ENCODE data around the gene APEH.
A peak's percentile ranks its signal among the peaks of the same experiment; 100 is the strongest.

APEH gene

GRCh38 chr3:49721896-49722781 lies 48.0 kb downstream of the APEH start:
- Histone ChIP-seq H3K36me3 (peaks cover 50% of the 10 kb centered on the region), H3K4me3 (ENCODE audit: low read depth in 1 of 2, low read length in 1 of 2) (no peak overlapping the region), H3K27ac (no peak overlapping the region), H3K9me3 (no peaks in the 10 kb centered on the region), H3K4me1 (ENCODE audit: control insufficient read depth in 1 of 2, insufficient read depth in 1 of 2, low read depth in 1 of 2, low read length in 1 of 2) (peaks cover 34 to 36% of the 10 kb centered on the region in 2 experiments), H3K27me3 (peaks cover 14% of the 10 kb centered on the region)
- TF ChIP-seq CTCF (IDR thresholded peaks at IDR 0.05): no peak

- Histone ChIP-seq H3K36me3 (peaks cover 58% of the 10 kb centered on the region), H3K9me3 (no peaks in the 10 kb centered on the region), H3K4me1 (ENCODE audit: control insufficient read depth in 1 of 2, insufficient read depth in 1 of 2, low read depth in 1 of 2, low read length in 1 of 2) (peaks cover 34 to 36% of the 10 kb centered on the region in 2 experiments), H3K27ac (peak overlapping the region; percentile 87), H3K4me3 (ENCODE audit: low read depth in 1 of 2, low read length in 1 of 2) (peak overlapping the region; percentile 73 to 95), H3K27me3 (peaks cover 13% of the 10 kb centered on the region)
- TF ChIP-seq CTCF (IDR thresholded peaks at IDR 0.05): no peak
These were observed 48.7 kb downstream of the APEH start for GRCh38 chr3:49722896-49723295.

DNA sequence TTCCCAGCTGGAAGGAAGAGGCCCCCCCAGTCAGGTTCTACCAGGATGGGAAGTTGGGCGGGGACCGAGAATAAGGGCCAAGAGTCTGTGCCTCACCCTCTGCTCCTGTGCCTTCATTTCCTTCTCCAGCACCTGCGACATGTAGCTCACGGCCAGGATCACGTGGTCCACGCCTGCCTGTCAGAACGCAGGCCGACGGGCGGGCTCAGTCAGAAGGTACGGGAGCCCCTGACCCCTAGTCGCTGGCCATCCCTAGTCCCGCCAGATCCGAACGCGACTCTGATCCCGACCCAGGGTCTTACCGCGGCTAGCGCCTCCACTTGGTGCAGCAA lies 49.1 kb downstream of the APEH start:
- TF ChIP-seq CTCF (IDR thresholded peaks at IDR 0.05): no peak
- peaks cover 61% of the 10 kb centered on the region for H3K36me3 ChIP-seq
- no peaks in the 10 kb centered on the region for H3K9me3 ChIP-seq
- peaks cover 34 to 36% of the 10 kb centered on the region in 2 experiments for H3K4me1 ChIP-seq (ENCODE audit: control insufficient read depth in 1 of 2, insufficient read depth in 1 of 2, low read depth in 1 of 2, low read length in 1 of 2)
- H3K27me3 ChIP-seq: peaks cover 10% of the 10 kb centered on the region
- H3K27ac ChIP-seq: peak overlapping the region; percentile 87
- peak overlapping the region; percentile 73 to 95 for H3K4me3 ChIP-seq (ENCODE audit: low read depth in 1 of 2, low read length in 1 of 2)

GRCh38 chr3:49723628-49724551 lies 49.7 kb downstream of the APEH start, which contains the start of gene GMPPB:
Gene GMPPB (minus strand): TSS chr3:49723951. CDS start chr3:49723726, 225 bp downstream.
- peak within 1 kb of the TSS; percentile 73 to 95 for H3K4me3 ChIP-seq (ENCODE audit: low read depth in 1 of 2, low read length in 1 of 2)
- H3K36me3 ChIP-seq: peaks cover 62% of the 10 kb centered on the region
- TF ChIP-seq CTCF (IDR thresholded peaks at IDR 0.05): peak; percentile 12
- no peaks in the 10 kb centered on the region for H3K9me3 ChIP-seq
- H3K27me3 ChIP-seq: peaks cover 4% of the 10 kb centered on the region
- peaks cover 29 to 31% of the 10 kb centered on the region in 2 experiments for H3K4me1 ChIP-seq (ENCODE audit: control insufficient read depth in 1 of 2, insufficient read depth in 1 of 2, low read depth in 1 of 2, low read length in 1 of 2)
- H3K27ac ChIP-seq: peak within 1 kb of the TSS; percentile 87

DNA sequence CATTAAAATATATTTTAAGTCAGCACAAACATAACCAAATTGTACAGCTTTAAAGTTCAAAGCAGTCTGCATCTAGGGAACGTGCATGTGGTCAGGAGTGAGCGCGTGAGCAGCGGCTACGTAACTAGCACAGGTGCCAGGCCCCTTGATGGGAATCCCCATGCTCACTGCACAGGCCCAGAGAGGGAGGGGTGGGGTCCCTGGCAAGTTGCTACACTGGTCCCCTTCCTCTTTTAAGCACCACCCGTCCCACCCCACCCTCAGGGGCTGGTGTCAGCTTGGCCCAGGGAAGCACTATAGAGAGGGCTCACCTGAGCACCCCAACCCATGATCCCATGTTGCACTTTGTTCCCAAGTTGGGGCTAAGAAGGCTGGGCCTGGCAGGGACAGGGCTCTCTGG lies 50.4 kb downstream of the APEH start:
- Histone ChIP-seq H3K27me3 (no peaks in the 10 kb centered on the region), H3K27ac (peak overlapping the region; percentile 87), H3K36me3 (peaks cover 62% of the 10 kb centered on the region), H3K4me1 (ENCODE audit: control insufficient read depth in 1 of 2, insufficient read depth in 1 of 2, low read depth in 1 of 2, low read length in 1 of 2) (peaks cover 23 to 26% of the 10 kb centered on the region in 2 experiments), H3K4me3 (ENCODE audit: low read depth in 1 of 2, low read length in 1 of 2) (peak overlapping the region; percentile 73 to 95), H3K9me3 (no peaks in the 10 kb centered on the region)
- no peak for TF ChIP-seq CTCF (IDR thresholded peaks at IDR 0.05)
